ENCODE results near the gene UTP25.
A peak's percentile ranks its signal among the peaks of the same experiment; 100 is the strongest.
"Not testable (repeated sequence)": the region's sequence is repeated elsewhere in the genome, so short reads cannot be mapped to it uniquely, and the experiment has no call there.

Gene UTP25

GRCh38 chr1:209827384-209828262 lies at the start of gene UTP25:
Gene UTP25 (plus strand): TSS chr1:209827972. CDS start chr1:209828064, 92 bp downstream.
- DNase-seq, result peak; percentile 96

GRCh38 chr1:209778102-209778501 lies 49.7 kb upstream of the UTP25 start:
- no peak for DNase-seq

- no peak for DNase-seq
These were observed 47.5 kb upstream of the UTP25 start for GRCh38 chr1:209780268-209780667.

- peak; percentile 6 for DNase-seq
These were observed 44.4 kb upstream of the UTP25 start for GRCh38 chr1:209783386-209783785.

- DNase-seq, result peak; percentile 98
These were observed 43.3 kb upstream of the UTP25 start, which contains the start of gene C1orf74 for GRCh38 chr1:209784265-209785169. Gene C1orf74 (minus strand): TSS chr1:209784559. CDS start chr1:209783634, 925 bp downstream.

GRCh38 chr1:209785592-209785991 lies 42.2 kb upstream of the UTP25 start:
- no peak for DNase-seq

GRCh38 chr1:209786146-209786545 lies 41.6 kb upstream of the UTP25 start:
- DNase-seq, result no peak

GRCh38 chr1:209787551-209787950 lies 40.2 kb upstream of the UTP25 start:
- no peak for DNase-seq

- DNase-seq, result no peak
These were observed 38.5 kb upstream of the UTP25 start for GRCh38 chr1:209789245-209789644.

- peak; percentile 44 for DNase-seq
These were observed 37.2 kb upstream of the UTP25 start for GRCh38 chr1:209790286-209791193.

- DNase-seq, result no peak
These were observed 35.9 kb upstream of the UTP25 start for GRCh38 chr1:209791920-209792319.

GRCh38 chr1:209793711-209794110 lies 34.1 kb upstream of the UTP25 start:
- not testable (repeated sequence) for DNase-seq

GRCh38 chr1:209797978-209798639 lies 29.7 kb upstream of the UTP25 start:
- DNase-seq, result peak; percentile 4

GRCh38 chr1:209800984-209801834 lies 26.6 kb upstream of the UTP25 start:
- DNase-seq, result no peak

- DNase-seq, result no peak
These were observed 25.5 kb upstream of the UTP25 start for GRCh38 chr1:209802117-209802779.

GRCh38 chr1:209802780-209803152 lies 25.0 kb upstream of the UTP25 start:
- no peak for DNase-seq

- DNase-seq, result no peak
These were observed 24.2 kb upstream of the UTP25 start for GRCh38 chr1:209803568-209803967.

- no peak for DNase-seq
These were observed 22.4 kb upstream of the UTP25 start for GRCh38 chr1:209805341-209805781.

GRCh38 chr1:209805875-209806760 lies 21.7 kb upstream of the UTP25 start, which contains the start of gene IRF6:
Gene IRF6 (minus strand): TSS chr1:209806142. CDS start chr1:209801413, 4,729 bp downstream.
- peak; percentile 61 for DNase-seq
